ENCODE data around the gene C1QTNF6. TPM values are rescaled to one million over a fixed set of nuclear protein-coding genes. Genes with fewer than 3 reads are reported as not detected.

C1QTNF6 gene
- total RNA-seq, 1 donor from 2014 or later = 4.6 TPM

DNA sequence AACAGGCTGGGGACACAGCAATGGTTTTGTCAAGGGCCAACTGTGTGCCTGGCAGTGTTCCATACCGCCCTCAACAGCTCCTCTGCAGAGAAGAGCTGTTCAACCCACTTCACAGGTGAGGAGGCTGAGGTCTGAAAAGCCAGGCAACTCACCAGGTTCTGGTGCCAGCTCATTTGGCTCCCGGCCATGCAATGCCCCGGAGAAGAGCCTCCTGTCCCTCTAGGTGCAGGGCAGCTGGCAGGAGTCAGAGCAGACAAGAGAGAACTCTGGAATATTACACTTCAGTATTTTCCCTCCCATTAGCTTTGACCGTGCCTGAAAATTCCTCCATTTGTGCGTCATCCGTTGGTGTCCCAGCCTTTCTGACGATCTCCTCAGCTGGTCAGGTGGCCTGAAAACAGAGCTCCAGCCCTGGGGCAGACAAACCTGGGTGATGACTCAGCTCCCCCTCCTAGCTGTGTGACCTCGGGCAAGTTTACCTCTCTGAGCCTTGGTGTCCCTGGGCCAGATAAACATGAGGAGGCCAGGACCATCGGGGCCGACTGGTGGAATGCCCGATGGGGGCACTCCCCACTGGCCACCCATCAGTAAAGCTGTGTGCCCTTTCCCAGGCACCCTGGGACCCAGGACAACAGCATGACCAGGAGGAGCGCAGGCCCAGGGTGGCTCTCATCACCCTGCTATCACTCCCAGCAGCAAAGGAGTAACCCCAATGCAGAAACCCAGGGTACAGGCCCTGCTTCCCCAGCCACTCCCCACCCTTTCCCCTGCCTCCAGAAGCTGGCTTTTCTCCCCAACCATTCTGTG, 9.6 kb upstream of the C1QTNF6 start:
- TF ChIP-seq, protein P1, sequence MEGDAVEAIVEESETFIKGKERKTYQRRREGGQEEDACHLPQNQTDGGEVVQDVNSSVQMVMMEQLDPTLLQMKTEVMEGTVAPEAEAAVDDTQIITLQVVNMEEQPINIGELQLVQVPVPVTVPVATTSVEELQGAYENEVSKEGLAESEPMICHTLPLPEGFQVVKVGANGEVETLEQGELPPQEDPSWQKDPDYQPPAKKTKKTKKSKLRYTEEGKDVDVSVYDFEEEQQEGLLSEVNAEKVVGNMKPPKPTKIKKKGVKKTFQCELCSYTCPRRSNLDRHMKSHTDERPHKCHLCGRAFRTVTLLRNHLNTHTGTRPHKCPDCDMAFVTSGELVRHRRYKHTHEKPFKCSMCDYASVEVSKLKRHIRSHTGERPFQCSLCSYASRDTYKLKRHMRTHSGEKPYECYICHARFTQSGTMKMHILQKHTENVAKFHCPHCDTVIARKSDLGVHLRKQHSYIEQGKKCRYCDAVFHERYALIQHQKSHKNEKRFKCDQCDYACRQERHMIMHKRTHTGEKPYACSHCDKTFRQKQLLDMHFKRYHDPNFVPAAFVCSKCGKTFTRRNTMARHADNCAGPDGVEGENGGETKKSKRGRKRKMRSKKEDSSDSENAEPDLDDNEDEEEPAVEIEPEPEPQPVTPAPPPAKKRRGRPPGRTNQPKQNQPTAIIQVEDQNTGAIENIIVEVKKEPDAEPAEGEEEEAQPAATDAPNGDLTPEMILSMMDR (IDR thresholded peaks at IDR 0.05) = no peak
- no peaks in the 10 kb centered on the region for H3K36me3 ChIP-seq
- peak in 1 of 2 donors; percentile 80 for DNase-seq (ENCODE audit: low spot score in 2 of 2)
- H3K4me3 ChIP-seq = peak overlapping the region; percentile 70 to 78
- H3K27me3 ChIP-seq = no peaks in the 10 kb centered on the region
- H3K9me3 ChIP-seq = no peaks in the 10 kb centered on the region
- intact Hi-C loops (cut with DNase I) = loop anchor here (2.0 kb wide), 2 partner anchors 219 to 423 kb away; no protein-coding TSS in a partner anchor
- H3K4me1 ChIP-seq = peaks cover 15 to 26% of the 10 kb centered on the region in 2 donors
- peak overlapping the region; percentile 88 to 92 for H3K27ac ChIP-seq

DNA sequence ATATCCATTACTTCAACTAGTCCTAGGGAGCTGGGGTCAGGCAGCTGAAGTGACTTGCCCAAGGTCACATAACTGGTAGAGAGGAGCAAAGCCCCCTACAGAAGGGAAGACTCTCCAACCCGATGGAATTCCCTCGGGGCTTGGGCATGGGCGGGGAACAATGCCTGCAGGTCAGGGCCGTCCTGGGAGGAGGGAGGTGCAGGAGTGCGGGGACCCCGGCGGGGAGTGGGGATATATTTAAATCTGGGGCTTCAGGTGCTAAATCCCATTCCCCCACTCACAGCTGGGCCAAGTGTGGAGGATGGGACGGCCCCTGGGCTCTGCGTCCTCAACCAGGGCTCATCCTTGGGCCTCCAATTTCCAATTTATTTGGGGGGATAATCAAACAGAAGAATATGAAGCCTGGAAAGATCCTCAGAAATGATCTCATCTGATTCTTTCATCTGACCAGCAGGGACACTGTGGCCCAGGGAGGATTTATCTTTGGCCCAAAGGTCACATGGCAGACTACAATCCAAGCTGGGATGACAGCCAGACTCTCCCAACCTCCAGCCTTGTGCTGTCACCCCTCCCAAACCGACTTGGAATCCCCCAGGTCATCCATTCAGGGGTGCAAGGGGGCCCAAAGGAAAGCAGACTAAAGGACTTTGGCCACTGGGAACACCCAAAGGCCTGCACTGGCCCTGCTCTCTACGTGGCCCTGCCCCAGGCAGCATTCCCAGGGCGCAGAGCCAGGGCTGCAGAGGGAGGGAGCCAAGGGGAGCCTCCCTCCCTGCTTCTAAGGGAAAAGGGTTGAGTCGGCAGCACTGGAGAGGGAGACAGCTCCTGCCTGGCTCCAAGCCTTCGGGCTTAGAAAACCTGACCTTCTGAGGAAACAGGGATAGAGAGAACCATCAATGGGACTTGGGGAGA, 8.7 kb upstream of the C1QTNF6 start:
- H3K9me3 ChIP-seq = no peaks in the 10 kb centered on the region
- H3K36me3 ChIP-seq = no peaks in the 10 kb centered on the region
- H3K4me3 ChIP-seq = no peak overlapping the region
- TF ChIP-seq, protein P1 (IDR thresholded peaks at IDR 0.05) = peak in 1 of 3 experiments; percentile 4
- intact Hi-C loops (cut with DNase I) = no loop called here
- peak overlapping the region; percentile 88 to 92 for H3K27ac ChIP-seq
- H3K4me1 ChIP-seq = peaks cover 15 to 26% of the 10 kb centered on the region in 2 donors
- H3K27me3 ChIP-seq = no peaks in the 10 kb centered on the region
- peak; percentile 37 to 90 for DNase-seq (ENCODE audit: low spot score in 2 of 2)

DNA sequence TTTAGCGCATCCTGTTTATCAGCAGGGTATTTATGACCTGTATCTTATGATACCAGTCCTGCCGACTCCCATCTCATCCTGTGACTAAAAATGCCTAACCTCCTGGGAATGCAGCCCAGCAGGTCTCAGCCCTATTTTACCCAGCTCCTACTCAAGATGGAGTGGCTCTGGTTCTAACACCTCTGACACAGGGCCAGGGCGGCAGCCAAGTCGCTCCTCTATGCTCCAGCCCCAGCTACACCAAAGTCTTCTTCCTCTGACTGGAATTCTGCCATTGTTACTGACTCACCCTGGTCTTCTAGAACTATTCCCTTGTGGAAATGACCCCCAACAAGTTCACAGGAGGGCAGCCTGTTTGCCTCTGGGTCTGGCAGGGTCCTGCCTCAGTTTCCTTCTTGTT, 7.9 kb upstream of the C1QTNF6 start:
- Histone ChIP-seq H3K27me3 (no peaks in the 10 kb centered on the region), H3K4me3 (no peak overlapping the region), H3K27ac (peak overlapping the region in 1 of 2 donors; percentile 88), H3K4me1 (peaks cover 15 to 26% of the 10 kb centered on the region in 2 donors), H3K9me3 (no peaks in the 10 kb centered on the region), H3K36me3 (no peaks in the 10 kb centered on the region)
- no peak for DNase-seq (ENCODE audit: low spot score in 2 of 2)
- intact Hi-C loops (cut with DNase I) = no loop called here
- TF ChIP-seq, protein P1 (IDR thresholded peaks at IDR 0.05) = no peak

DNA sequence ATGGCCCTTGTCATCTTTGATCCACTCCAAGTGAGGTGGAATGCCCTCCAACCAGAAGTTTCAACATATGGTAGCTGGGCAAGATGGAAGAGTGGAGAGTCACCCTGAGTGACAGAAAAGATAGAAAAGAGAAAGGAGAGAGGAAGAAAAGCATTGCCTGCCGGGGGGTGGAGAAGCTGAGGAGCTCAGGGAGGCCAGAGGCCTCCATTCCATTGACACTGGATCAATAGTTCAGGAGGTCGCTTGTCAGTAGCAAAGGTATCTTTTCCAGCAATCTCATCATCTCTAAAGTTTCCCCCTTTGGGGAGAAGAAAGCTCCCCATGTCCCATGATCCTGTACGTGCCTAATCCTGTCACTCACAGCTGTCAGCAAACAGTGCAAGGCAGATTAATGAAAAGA, 6.7 kb upstream of the C1QTNF6 start:
- no peak overlapping the region for H3K4me3 ChIP-seq
- TF ChIP-seq, protein P1 (IDR thresholded peaks at IDR 0.05) = no peak
- no peaks in the 10 kb centered on the region for H3K36me3 ChIP-seq
- intact Hi-C loops (cut with DNase I) = no loop called here
- DNase-seq (ENCODE audit: low spot score in 2 of 2) = no peak
- H3K9me3 ChIP-seq = no peaks in the 10 kb centered on the region
- H3K27ac ChIP-seq = no peak overlapping the region
- H3K27me3 ChIP-seq = no peaks in the 10 kb centered on the region
- peaks cover 15 to 24% of the 10 kb centered on the region in 2 donors for H3K4me1 ChIP-seq

DNA sequence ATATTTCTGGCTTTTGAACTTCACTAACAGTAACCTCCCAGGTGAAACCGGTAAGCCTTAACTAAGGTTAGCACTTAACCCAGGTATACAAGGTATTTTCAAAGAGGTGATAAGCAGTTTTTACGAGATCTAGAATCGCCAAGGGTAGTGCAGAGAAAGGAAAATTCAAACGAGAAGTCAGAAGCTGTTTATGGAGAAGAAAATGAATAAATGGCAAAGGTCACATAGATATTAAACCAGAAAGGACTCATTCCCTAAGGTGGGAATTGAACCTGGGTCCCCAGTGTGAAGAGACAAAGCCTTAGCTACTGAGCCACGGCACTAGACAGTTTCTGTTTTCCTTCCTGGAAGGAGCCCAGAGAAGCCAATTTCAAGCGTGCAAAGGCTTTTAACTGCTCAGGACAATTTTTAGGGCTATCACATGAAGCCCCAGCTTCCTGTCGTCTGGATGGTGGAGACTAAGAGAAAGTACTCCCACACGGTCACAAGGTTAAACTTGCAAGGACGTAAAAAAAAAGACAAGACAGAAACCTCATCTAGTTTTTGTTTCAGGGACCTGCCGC, 5.7 kb upstream of the C1QTNF6 start:
- Histone ChIP-seq H3K4me1 (peaks cover 15 to 21% of the 10 kb centered on the region in 2 donors), H3K4me3 (no peak overlapping the region), H3K9me3 (no peaks in the 10 kb centered on the region), H3K36me3 (no peaks in the 10 kb centered on the region), H3K27me3 (no peaks in the 10 kb centered on the region), H3K27ac (no peak overlapping the region)
- intact Hi-C loops (cut with DNase I) = no loop called here
- no peak for DNase-seq (ENCODE audit: low spot score in 2 of 2)
- TF ChIP-seq, protein P1 (IDR thresholded peaks at IDR 0.05) = no peak

All from ascending aorta (tissue), 2 donors.